ENCODE measurements around the gene CAMK1D. TPM values are rescaled to one million over a fixed set of nuclear protein-coding genes. Genes with fewer than 3 reads are reported as not detected.

Gene CAMK1D
- total RNA-seq, 3 donors from 2014 or later: 4.4 to 17.3 (median 5.2) TPM

DNA sequence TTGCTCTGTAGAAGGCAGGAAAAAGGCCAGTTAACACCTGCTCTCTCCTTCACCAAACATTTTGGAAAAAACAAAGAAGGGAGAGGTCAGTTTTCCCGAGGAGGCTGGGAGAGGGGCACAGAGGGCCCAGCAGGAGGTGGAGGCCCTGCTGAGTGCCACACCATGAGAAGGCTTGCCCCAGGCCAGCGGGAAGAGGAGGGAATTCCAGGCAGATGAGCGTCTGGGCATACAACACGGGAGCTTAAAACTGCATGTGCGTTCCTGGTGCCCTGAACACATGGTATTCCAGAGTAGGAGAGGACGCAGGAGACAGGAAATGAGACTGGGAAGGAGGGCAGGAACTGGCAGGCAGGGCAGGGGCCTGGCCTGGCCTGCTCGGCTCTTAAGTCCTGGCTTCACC lies 469.7 kb downstream of the CAMK1D start:
- peaks cover 6% of the 10 kb centered on the region in 2 donors for H3K9me3 ChIP-seq
- no peaks in the 10 kb centered on the region for H3K4me1 ChIP-seq
- TF ChIP-seq POLR2AphosphoS5 (IDR thresholded peaks at IDR 0.05) (no peak), POLR2A (IDR thresholded peaks at IDR 0.05) (no peak)
- TF ChIP-seq, protein P1, sequence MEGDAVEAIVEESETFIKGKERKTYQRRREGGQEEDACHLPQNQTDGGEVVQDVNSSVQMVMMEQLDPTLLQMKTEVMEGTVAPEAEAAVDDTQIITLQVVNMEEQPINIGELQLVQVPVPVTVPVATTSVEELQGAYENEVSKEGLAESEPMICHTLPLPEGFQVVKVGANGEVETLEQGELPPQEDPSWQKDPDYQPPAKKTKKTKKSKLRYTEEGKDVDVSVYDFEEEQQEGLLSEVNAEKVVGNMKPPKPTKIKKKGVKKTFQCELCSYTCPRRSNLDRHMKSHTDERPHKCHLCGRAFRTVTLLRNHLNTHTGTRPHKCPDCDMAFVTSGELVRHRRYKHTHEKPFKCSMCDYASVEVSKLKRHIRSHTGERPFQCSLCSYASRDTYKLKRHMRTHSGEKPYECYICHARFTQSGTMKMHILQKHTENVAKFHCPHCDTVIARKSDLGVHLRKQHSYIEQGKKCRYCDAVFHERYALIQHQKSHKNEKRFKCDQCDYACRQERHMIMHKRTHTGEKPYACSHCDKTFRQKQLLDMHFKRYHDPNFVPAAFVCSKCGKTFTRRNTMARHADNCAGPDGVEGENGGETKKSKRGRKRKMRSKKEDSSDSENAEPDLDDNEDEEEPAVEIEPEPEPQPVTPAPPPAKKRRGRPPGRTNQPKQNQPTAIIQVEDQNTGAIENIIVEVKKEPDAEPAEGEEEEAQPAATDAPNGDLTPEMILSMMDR (IDR thresholded peaks at IDR 0.05): no peak
- DNase-seq (ENCODE audit: low spot score in 2 of 2): no peak
- H3K4me3 ChIP-seq: no peak overlapping the region
- no peak overlapping the region for H3K27ac ChIP-seq
- intact Hi-C loops (cut with DNase I; ENCODE audit: low total_unique reads): no loop called here
- H3K36me3 ChIP-seq: no peaks in the 10 kb centered on the region
- H3K27me3 ChIP-seq: no peaks in the 10 kb centered on the region

DNA sequence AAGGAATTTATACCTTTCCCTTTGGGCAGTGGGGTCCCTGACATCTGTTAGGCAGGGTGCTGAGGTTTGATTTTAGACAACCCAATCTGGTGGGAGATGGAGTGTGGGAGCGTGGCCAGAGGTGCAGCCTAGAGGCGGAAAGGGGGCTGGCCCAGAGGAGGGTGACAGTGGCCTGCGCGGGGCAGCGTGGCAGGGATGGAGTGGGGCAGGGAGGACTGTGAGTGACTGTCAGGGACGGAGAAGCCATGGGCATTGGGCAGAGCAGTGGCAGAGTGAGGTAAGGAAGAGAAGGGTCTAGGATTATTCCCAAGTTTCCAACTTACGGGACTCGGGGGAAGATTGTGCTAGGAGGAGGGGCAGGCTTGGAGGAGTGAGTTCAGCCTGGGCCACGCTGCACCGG lies 470.3 kb downstream of the CAMK1D start:
- TF ChIP-seq POLR2AphosphoS5 (IDR thresholded peaks at IDR 0.05) (no peak), POLR2A (IDR thresholded peaks at IDR 0.05) (no peak)
- TF ChIP-seq, protein P1 (IDR thresholded peaks at IDR 0.05): no peak
- H3K36me3 ChIP-seq: no peaks in the 10 kb centered on the region
- intact Hi-C loops (cut with DNase I; ENCODE audit: low total_unique reads): no loop called here
- H3K4me3 ChIP-seq: no peak overlapping the region
- no peak for DNase-seq (ENCODE audit: low spot score in 2 of 2)
- no peaks in the 10 kb centered on the region for H3K27me3 ChIP-seq
- H3K27ac ChIP-seq: no peak overlapping the region
- no peaks in the 10 kb centered on the region for H3K4me1 ChIP-seq
- H3K9me3 ChIP-seq: peaks cover under 1% of the 10 kb centered on the region in 2 donors

DNA sequence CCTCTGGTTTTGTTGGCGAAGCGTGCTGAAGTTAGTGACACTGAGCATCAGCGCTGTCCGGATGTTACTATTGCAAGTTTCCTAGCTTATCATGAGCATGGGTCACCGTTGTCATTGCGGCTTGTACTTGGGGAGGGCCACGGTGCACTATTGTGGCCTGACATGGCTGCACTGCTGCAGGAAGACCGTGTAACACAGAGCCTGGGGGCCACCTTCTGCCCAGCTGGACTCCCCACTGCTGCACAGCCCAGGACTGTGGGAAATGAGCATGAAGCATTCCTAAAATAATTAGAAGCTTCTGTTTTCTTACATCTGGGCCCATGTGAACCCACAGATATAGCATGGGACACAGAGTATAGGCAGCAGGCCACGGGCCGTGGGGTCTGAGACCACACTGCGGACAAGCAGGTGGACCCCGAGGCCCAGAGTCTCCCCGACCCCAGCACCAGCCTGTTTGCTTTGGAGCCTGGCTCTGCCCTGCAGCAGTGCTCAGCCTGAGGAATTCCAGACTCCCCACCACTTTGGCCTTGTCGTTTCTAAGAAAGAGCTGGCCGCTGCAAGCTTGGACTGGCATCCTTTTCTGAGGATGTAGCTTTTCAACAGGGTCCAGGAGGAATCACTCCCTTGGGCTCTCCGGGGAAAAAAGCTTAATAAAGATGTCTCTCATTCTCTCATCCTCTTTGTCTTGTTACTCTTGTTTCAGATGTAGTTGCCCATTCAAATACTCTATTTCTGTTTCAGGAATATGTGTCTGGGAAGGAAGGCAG lies 473.0 kb downstream of the CAMK1D start:
- no peaks in the 10 kb centered on the region for H3K27me3 ChIP-seq
- no peaks in the 10 kb centered on the region for H3K36me3 ChIP-seq
- H3K4me3 ChIP-seq: no peak overlapping the region
- H3K9me3 ChIP-seq: no peaks in the 10 kb centered on the region
- no peaks in the 10 kb centered on the region for H3K4me1 ChIP-seq
- TF ChIP-seq POLR2AphosphoS5 (IDR thresholded peaks at IDR 0.05): no peak
- intact Hi-C loops (cut with DNase I; ENCODE audit: low total_unique reads): no loop called here
- no peak for DNase-seq (ENCODE audit: low spot score in 2 of 2)
- H3K27ac ChIP-seq: no peak overlapping the region

DNA sequence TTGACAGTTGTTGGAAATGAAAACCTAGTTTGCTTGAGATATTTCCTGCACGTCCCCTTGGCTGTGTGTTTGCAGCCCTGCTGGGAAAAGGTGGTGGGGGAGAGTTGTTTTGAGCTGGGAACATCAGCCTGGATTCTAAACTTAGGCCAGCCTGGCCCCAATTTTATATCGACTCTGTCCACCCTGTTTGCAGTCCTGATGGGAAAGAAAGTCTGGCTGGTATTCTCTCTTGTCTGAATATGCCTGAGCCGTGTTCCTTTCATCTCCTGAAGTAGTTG lies 473.5 kb downstream of the CAMK1D start:
- no peaks in the 10 kb centered on the region for H3K4me1 ChIP-seq
- no peak overlapping the region for H3K27ac ChIP-seq
- no peaks in the 10 kb centered on the region for H3K9me3 ChIP-seq
- no peak overlapping the region for H3K4me3 ChIP-seq
- intact Hi-C loops (cut with DNase I; ENCODE audit: low total_unique reads): no loop called here
- TF ChIP-seq POLR2AphosphoS5 (IDR thresholded peaks at IDR 0.05): no peak
- TF ChIP-seq POLR2A (IDR thresholded peaks at IDR 0.05): no peak
- no peaks in the 10 kb centered on the region for H3K36me3 ChIP-seq
- no peaks in the 10 kb centered on the region for H3K27me3 ChIP-seq
- DNase-seq (ENCODE audit: low spot score in 2 of 2): no peak

DNA sequence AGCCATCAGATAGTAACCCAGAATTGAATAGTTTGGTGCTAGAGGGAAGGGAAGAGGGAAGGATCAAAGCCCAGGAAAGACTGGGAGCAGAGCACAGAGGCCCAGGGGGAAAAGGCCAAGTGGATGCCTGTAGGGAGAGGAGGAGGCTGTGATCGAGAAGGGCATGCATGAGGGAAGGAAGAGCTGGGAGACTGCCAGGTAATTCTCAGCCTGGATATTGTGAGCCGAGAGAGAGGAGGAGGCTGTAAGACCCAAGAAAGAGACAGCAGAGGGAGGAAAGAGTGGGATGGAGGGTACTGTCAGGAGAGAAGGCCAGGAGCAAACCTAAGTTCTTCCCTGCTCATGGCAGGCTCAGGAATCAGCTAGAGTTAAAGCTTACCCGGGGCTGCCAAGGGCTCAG lies 474.0 kb downstream of the CAMK1D start:
- Histone ChIP-seq H3K4me3 (no peak overlapping the region), H3K4me1 (no peaks in the 10 kb centered on the region), H3K36me3 (no peaks in the 10 kb centered on the region), H3K27ac (no peak overlapping the region), H3K9me3 (no peaks in the 10 kb centered on the region), H3K27me3 (no peaks in the 10 kb centered on the region)
- DNase-seq (ENCODE audit: low spot score in 2 of 2): no peak
- intact Hi-C loops (cut with DNase I; ENCODE audit: low total_unique reads): no loop called here
- no peak for TF ChIP-seq POLR2AphosphoS5 (IDR thresholded peaks at IDR 0.05)
- no peak for TF ChIP-seq POLR2A (IDR thresholded peaks at IDR 0.05)
- TF ChIP-seq, protein P1 (IDR thresholded peaks at IDR 0.05): no peak

DNA sequence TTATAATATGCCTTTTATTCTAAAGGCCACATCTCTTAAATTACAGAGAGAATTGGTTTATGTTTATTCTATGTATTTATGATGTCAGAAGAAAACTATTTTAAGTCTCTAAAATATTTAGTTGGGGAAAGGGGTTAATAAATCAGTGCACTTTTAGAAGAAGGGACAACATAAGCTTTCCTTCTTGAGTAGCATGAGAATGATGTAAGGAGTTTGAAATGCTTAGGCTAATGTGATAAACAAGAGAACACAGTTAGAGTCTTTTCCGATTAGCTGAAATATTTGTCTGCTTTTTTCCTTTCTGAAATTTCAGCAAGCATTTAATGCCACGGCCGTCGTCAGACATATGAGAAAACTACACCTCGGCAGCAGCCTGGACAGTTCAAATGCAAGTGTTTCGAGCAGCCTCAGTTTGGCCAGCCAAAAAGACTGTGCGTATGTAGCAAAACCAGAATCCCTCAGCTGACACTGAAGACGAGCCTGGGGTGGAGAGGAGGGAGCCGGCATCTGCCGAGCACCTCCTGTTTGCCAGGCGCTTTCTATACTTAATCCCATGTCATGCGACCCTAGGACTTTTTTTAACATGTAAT lies 476.0 kb downstream of the CAMK1D start:
- no peak overlapping the region for H3K4me3 ChIP-seq
- no peak overlapping the region for H3K27ac ChIP-seq
- no peak for DNase-seq (ENCODE audit: low spot score in 2 of 2)
- intact Hi-C loops (cut with DNase I; ENCODE audit: low total_unique reads): no loop called here
- no peaks in the 10 kb centered on the region for H3K36me3 ChIP-seq
- H3K27me3 ChIP-seq: no peaks in the 10 kb centered on the region
- TF ChIP-seq POLR2A (IDR thresholded peaks at IDR 0.05) (no peak), POLR2AphosphoS5 (IDR thresholded peaks at IDR 0.05) (no peak)
- TF ChIP-seq, protein P1 (IDR thresholded peaks at IDR 0.05): no peak
- H3K4me1 ChIP-seq: no peaks in the 10 kb centered on the region
- H3K9me3 ChIP-seq: no peaks in the 10 kb centered on the region

Measured in breast epithelium (tissue), 4 donors.